ENCODE data around the gene SEMA3A. TPM values are rescaled to one million over a fixed set of nuclear protein-coding genes. Genes with fewer than 3 reads are reported as not detected.

The SEMA3A gene
- total and polyA plus RNA-seq, 11 donors, result 0.30 to 6.6 (median 1.4) TPM

- Histone ChIP-seq H3K4me3 (no peak overlapping the region), H3K4me1 (no peaks in the 10 kb centered on the region), H3K27ac (no peak overlapping the region), H3K36me3 (no peaks in the 10 kb centered on the region), H3K9me3 (no peaks in the 10 kb centered on the region), H3K27me3 (no peaks in the 10 kb centered on the region)
- TF ChIP-seq CTCF (IDR thresholded peaks at IDR 0.05) (no peak), POLR2A (IDR thresholded peaks at IDR 0.05) (no peak)
- DNase-seq, result no peak
- WGBS, 4 donors, result 61 to 67% (median 65%) methylated on average over 3 of the region's 3 CpGs
- intact Hi-C loops (cut with DNase I), result no loop called here
- ATAC-seq, result no peak
Observed at GRCh38 chr7:84081973-84082522, 112.5 kb downstream of the SEMA3A start.

GRCh38 chr7:84077336-84077735 lies 117.3 kb downstream of the SEMA3A start:
- no peak for TF ChIP-seq POLR2A (IDR thresholded peaks at IDR 0.05)
- no peak for TF ChIP-seq CTCF (IDR thresholded peaks at IDR 0.05)
- 90 to 95% (median 94%) methylated on average over 4 of the region's 4 CpGs for WGBS, 4 donors
- H3K4me1 ChIP-seq, result no peaks in the 10 kb centered on the region
- intact Hi-C loops (cut with DNase I), result no loop called here
- H3K27ac ChIP-seq, result no peak overlapping the region
- DNase-seq (no peak), ATAC-seq (no peak)
- no peaks in the 10 kb centered on the region for H3K27me3 ChIP-seq
- no peak overlapping the region for H3K4me3 ChIP-seq
- H3K9me3 ChIP-seq, result no peaks in the 10 kb centered on the region
- no peaks in the 10 kb centered on the region for H3K36me3 ChIP-seq

- H3K4me1 ChIP-seq, result no peaks in the 10 kb centered on the region
- DNase-seq, result no peak
- no peak for ATAC-seq
- WGBS, 4 donors, result 96 to 99% (median 97%) methylated on average over 1 of the region's 1 CpG
- H3K4me3 ChIP-seq, result no peak overlapping the region
- H3K36me3 ChIP-seq, result no peaks in the 10 kb centered on the region
- no peaks in the 10 kb centered on the region for H3K9me3 ChIP-seq
- no peaks in the 10 kb centered on the region for H3K27me3 ChIP-seq
- intact Hi-C loops (cut with DNase I), result no loop called here
- H3K27ac ChIP-seq, result no peak overlapping the region
- no peak for TF ChIP-seq POLR2A (IDR thresholded peaks at IDR 0.05)
- TF ChIP-seq CTCF (IDR thresholded peaks at IDR 0.05), result no peak
Observed at GRCh38 chr7:84076219-84076618, 118.4 kb downstream of the SEMA3A start.

- 54 to 69% (median 63%) methylated on average over 3 of the region's 3 CpGs for WGBS, 4 donors
Observed at GRCh38 chr7:84073186-84073875, 121.3 kb downstream of the SEMA3A start.

More at GRCh38 chr7:84073186-84073875, 121.3 kb downstream of the SEMA3A start:
- Histone ChIP-seq H3K9me3 (no peaks in the 10 kb centered on the region), H3K27me3 (no peaks in the 10 kb centered on the region), H3K36me3 (no peaks in the 10 kb centered on the region), H3K27ac (no peak overlapping the region), H3K4me3 (no peak overlapping the region), H3K4me1 (no peaks in the 10 kb centered on the region)
- no peak for TF ChIP-seq CTCF (IDR thresholded peaks at IDR 0.05)
- TF ChIP-seq POLR2A (IDR thresholded peaks at IDR 0.05), result no peak
- ATAC-seq, result no peak
- DNase-seq, result no peak
- intact Hi-C loops (cut with DNase I), result no loop called here

Data from heart left ventricle (tissue), 16 donors.